ENCODE data around the gene MYL3. TPM values are rescaled to one million over a fixed set of nuclear protein-coding genes. Genes with fewer than 3 reads are reported as not detected.

Gene MYL3
- total RNA-seq, 1 experiment from 2014 or later: not detected

GRCh38 chr3:46844397-46844796 is 18.8 kb downstream of the MYL3 start:
- TF ChIP-seq EZH2 (IDR thresholded peaks at IDR 0.05; ENCODE audit: low read depth) (no peak), CTCF (conservative IDR thresholded peaks at IDR 0.05) (no peak)
- no peaks in the 10 kb centered on the region for H3K36me3 ChIP-seq (ENCODE audit: low read depth)
- no peaks in the 10 kb centered on the region for H3F3A ChIP-seq (ENCODE audit: insufficient read depth, low read depth)
- ChIA-PET CTCF (no interaction called here), POLR2A (ENCODE audit: unreplicated experiment) (no interaction called here)
- H3K9me3 ChIP-seq (ENCODE audit: insufficient read depth, low read depth): 0 out of 2 replicates have a peak, but pooled peaks cover 6% of the 10 kb centered on the region
- H2AFZ ChIP-seq: no peak overlapping the region
- H3K27ac ChIP-seq: no peak overlapping the region
- H3K9me2 ChIP-seq (ENCODE audit: insufficient read depth): no peaks in the 10 kb centered on the region
- H3K4me3 ChIP-seq: no peak overlapping the region
- H3K27me3 ChIP-seq (ENCODE audit: insufficient read depth, low read depth): no peaks in the 10 kb centered on the region
- no peaks in the 10 kb centered on the region for H4K20me1 ChIP-seq (ENCODE audit: insufficient read depth)
- no peak overlapping the region for H3K4me2 ChIP-seq
- BruUV-seq (replicated peaks): no TSS peak
- no peak for DNase-seq
- 0 out of 2 replicates have a peak, but pooled peaks cover 5% of the 10 kb centered on the region for H3K4me1 ChIP-seq (replicated peaks; ENCODE audit: insufficient read depth)
- intact Hi-C loops (cut with micrococcal nuclease; ENCODE audit: unreplicated experiment): no loop called here
- no peaks in the 10 kb centered on the region for H3K79me2 ChIP-seq (ENCODE audit: low read depth)

DNA sequence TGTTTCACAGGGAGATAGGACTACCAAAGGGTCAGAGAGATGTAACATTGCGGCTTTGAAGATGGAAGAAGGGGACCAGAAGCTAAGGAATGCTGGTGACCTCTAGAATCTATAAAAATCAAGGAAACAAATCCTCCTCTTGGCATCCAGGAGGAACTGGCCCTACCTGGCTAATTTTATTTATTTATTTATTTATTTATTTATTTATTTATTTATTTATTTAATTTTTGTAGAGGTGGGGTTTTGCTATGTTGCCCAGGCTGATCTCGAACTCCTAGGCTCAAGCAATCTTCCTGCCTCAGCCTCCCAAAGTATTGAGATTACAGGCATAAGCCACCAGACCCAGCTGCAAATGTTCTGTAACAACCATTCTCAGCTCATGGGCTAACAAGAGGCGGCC is 19.7 kb downstream of the MYL3 start:
- H3K4me2 ChIP-seq: no peak overlapping the region
- H3K9me2 ChIP-seq (ENCODE audit: insufficient read depth): no peaks in the 10 kb centered on the region
- H3K9me3 ChIP-seq (ENCODE audit: insufficient read depth, low read depth): 0 out of 2 replicates have a peak, but pooled peaks cover 6% of the 10 kb centered on the region
- H4K20me1 ChIP-seq (ENCODE audit: insufficient read depth): no peaks in the 10 kb centered on the region
- H3K27me3 ChIP-seq (ENCODE audit: insufficient read depth, low read depth): no peaks in the 10 kb centered on the region
- H3K27ac ChIP-seq: no peak overlapping the region
- ChIA-PET CTCF (no interaction called here), POLR2A (ENCODE audit: unreplicated experiment) (no interaction called here)
- DNase-seq: no peak
- H2AFZ ChIP-seq: no peak overlapping the region
- 0 out of 2 replicates have a peak, but pooled peaks cover 5% of the 10 kb centered on the region for H3K4me1 ChIP-seq (replicated peaks; ENCODE audit: insufficient read depth)
- no peak overlapping the region for H3K4me3 ChIP-seq
- H3K36me3 ChIP-seq (ENCODE audit: low read depth): no peaks in the 10 kb centered on the region
- H3K79me2 ChIP-seq (ENCODE audit: low read depth): no peaks in the 10 kb centered on the region
- H3F3A ChIP-seq (ENCODE audit: insufficient read depth, low read depth): no peaks in the 10 kb centered on the region
- intact Hi-C loops (cut with micrococcal nuclease; ENCODE audit: unreplicated experiment): no loop called here
- no TSS peak for BruUV-seq (replicated peaks)
- TF ChIP-seq EZH2 (IDR thresholded peaks at IDR 0.05; ENCODE audit: low read depth) (no peak), CTCF (conservative IDR thresholded peaks at IDR 0.05) (no peak)

DNA sequence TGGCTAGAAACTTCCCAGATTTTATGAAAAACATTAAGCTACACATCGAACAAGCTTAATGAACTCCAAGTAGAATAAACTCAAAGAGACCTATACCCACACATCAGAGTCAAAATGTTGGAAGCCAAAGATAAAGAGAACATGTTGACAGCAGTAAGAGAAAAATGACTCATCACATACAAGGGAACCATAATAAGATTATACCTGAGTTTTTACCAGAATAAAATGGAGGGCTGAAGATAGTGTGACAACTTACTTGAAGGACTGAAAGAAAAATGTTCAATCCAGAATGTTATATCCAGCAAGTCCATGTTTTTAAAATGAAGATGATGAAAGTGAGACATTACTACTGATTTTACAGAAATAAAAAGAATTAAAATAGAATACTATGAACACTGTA is 22.8 kb downstream of the MYL3 start:
- no peak overlapping the region for H2AFZ ChIP-seq
- ChIA-PET POLR2A (ENCODE audit: unreplicated experiment) (no interaction called here), CTCF (no interaction called here)
- no peak for TF ChIP-seq EZH2 (IDR thresholded peaks at IDR 0.05; ENCODE audit: low read depth)
- no peak for TF ChIP-seq CTCF (conservative IDR thresholded peaks at IDR 0.05)
- H3K9me3 ChIP-seq (ENCODE audit: insufficient read depth, low read depth): peaks cover 10% of the 10 kb centered on the region; the same call in 1 of the 2 replicates
- no peak overlapping the region for H3K4me2 ChIP-seq
- no peak overlapping the region for H3K4me3 ChIP-seq
- H4K20me1 ChIP-seq (ENCODE audit: insufficient read depth): no peaks in the 10 kb centered on the region
- no TSS peak for BruUV-seq (replicated peaks)
- H3F3A ChIP-seq (ENCODE audit: insufficient read depth, low read depth): no peaks in the 10 kb centered on the region
- H3K36me3 ChIP-seq (ENCODE audit: low read depth): no peaks in the 10 kb centered on the region
- no peak overlapping the region for H3K27ac ChIP-seq
- H3K79me2 ChIP-seq (ENCODE audit: low read depth): no peaks in the 10 kb centered on the region
- no peak for DNase-seq
- H3K27me3 ChIP-seq (ENCODE audit: insufficient read depth, low read depth): no peaks in the 10 kb centered on the region
- intact Hi-C loops (cut with micrococcal nuclease; ENCODE audit: unreplicated experiment): no loop called here
- no peaks in the 10 kb centered on the region for H3K9me2 ChIP-seq (ENCODE audit: insufficient read depth)
- no peaks in the 10 kb centered on the region for H3K4me1 ChIP-seq (replicated peaks; ENCODE audit: insufficient read depth)
